SK-N-MC (cell line): Measurements from ENCODE around the gene JADE2.

ENCODE experiments used
- EZH2 ChIP-seq: fragments of 200-600 bp; sonication (generic); IDR thresholded peaks from one replicate; pipeline ENCODE4 v1.6.1; 2017; ENCODE audit warnings: antibody characterized with exemption
- FOXP2 ChIP-seq: optimal IDR thresholded peaks from 2 replicates; pipeline ENCODE3; 2011; ENCODE audit warnings: mild to moderate bottlenecking, moderate library complexity; ENCODE audit not compliant: insufficient read depth; ENCODE audit errors: extremely low read length, control extremely low read depth
- POLR2AphosphoS5 ChIP-seq: IDR thresholded peaks from 2 replicates; pipeline ENCODE4 v1.6.1; 2012; ENCODE audit warnings: mild to moderate bottlenecking, low read depth, low read length, borderline replicate concordance

DNA sequence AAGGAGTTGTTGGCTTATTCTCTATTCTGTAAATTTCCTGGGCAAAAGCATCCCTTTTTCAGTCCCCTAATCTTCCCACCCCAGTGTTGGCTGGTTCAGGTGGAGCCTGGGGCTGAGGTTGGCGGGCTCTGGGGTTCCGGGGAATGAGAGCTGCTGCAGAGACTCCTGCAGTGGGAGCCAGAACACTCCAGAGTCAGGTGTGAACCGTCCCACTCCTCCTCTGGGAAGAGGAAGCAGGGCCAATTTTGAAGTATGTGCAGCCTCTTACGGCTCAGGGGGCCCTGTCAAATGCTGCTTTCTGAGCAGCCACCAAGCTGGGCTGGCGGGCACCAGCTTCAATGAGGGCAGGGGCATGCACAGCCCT, 42.8 kb downstream of the JADE2 start:
- TF ChIP-seq POLR2AphosphoS5, result no peak
- TF ChIP-seq EZH2, result no peak
- no peak for TF ChIP-seq FOXP2
